H1 (cell line): Measurements from ENCODE around the gene EPHB3. TPM values are rescaled to one million over a fixed set of nuclear protein-coding genes. Genes with fewer than 3 reads are reported as not detected.

Experiments used
- CTCF ChIA-PET: fragments of 300-600 bp; sonication (Branson Sonifier 250); formaldehyde crosslinking; loops from one replicate; lab custom pipeline; 2021; ENCODE audit not compliant: partially characterized antibody; lab: Charles Lee
- POLR2A ChIA-PET: fragments of 300-600 bp; sonication (Branson Sonifier 250); formaldehyde crosslinking; loops from one replicate; lab custom pipeline; 2021; ENCODE audit warnings: inconsistent platforms; ENCODE audit not compliant: partially characterized antibody; lab: Charles Lee
- DNase-seq, 2 experiments: peaks; one replicate each; pipeline versions ENCODE4 v3.0.0 to v3.0.0-alpha.2; 2010 to 2022; ENCODE audit warnings: low spot score in 2 of 2, low read depth in 1 of 2, mixed read lengths in 1 of 2
- FAIRE-seq: peaks from 2 replicates; lab custom pipeline; 2011; peaks lifted over from hg19 to GRCh38; lab: Jason Lieb, UNC
- H2AFZ ChIP-seq: 2 replicates; pipeline ENCODE4 v1.8.1; 2012; ENCODE audit warnings: low read length, inconsistent platforms
- H2AK5ac ChIP-seq: 2 replicates; pipeline ENCODE4 v1.6.1; 2013; ENCODE audit warnings: low read depth, low read length
- H2BK120ac ChIP-seq: replicated peaks from 2 replicates; pipeline ENCODE3; 2013; ENCODE audit warnings: low read depth, low read length, inconsistent platforms
- H2BK12ac ChIP-seq: 2 replicates; pipeline ENCODE4 v1.6.1; 2013; ENCODE audit warnings: low read depth, low read length
- H2BK15ac ChIP-seq: 2 replicates; pipeline ENCODE4 v1.6.1; 2013; ENCODE audit warnings: low read length
- H2BK20ac ChIP-seq: 2 replicates; pipeline ENCODE4 v1.6.1; 2013; ENCODE audit warnings: low read length
- H2BK5ac ChIP-seq: 2 replicates; pipeline ENCODE4 v1.6.1; 2013; ENCODE audit warnings: low read depth, low read length
- H3K14ac ChIP-seq: 2 replicates; pipeline ENCODE4 v1.6.1; 2013; ENCODE audit warnings: inconsistent platforms; ENCODE audit not compliant: insufficient read length
- H3K18ac ChIP-seq: 2 replicates; pipeline ENCODE4 v1.6.1; 2013; ENCODE audit warnings: low read length; ENCODE audit errors: extremely low read depth
- H3K23ac ChIP-seq: 2 replicates; pipeline ENCODE4 v1.6.1; 2013; ENCODE audit warnings: inconsistent platforms; ENCODE audit not compliant: insufficient read length
- H3K23me2 ChIP-seq: 2 replicates; pipeline ENCODE4 v1.6.1; 2013; ENCODE audit warnings: low read depth, low read length
- H3K27ac ChIP-seq: 2 replicates; pipeline ENCODE4 v1.6.1; 2011; ENCODE audit warnings: low read depth, low read length, inconsistent platforms
- H3K27me3 ChIP-seq, 4 experiments: replicated peaks in 1 of 4; 1 replicate in 1 of 4; 2 replicates in 3 of 4; pipeline versions ENCODE4 v1.6.1 to v1.8.1; 2011 to 2013; ENCODE audit warnings: low read length in 3 of 4, mild to moderate bottlenecking in 3 of 4, inconsistent platforms in 2 of 4, mixed read lengths in 2 of 4, moderate library complexity in 1 of 4; ENCODE audit not compliant: control insufficient read depth in 3 of 4, insufficient read depth in 3 of 4; ENCODE audit errors: extremely low read depth in 1 of 4
- H3K36me3 ChIP-seq, 4 experiments: 2 replicates each; pipeline versions ENCODE4 v1.6.1 to v1.8.1; 2011 to 2013; ENCODE audit warnings: mild to moderate bottlenecking in 4 of 4, low read length in 3 of 4, moderate library complexity in 2 of 4, control low read depth in 1 of 4, inconsistent platforms in 1 of 4; ENCODE audit not compliant: insufficient read depth in 4 of 4, control insufficient read depth in 2 of 4
- H3K4ac ChIP-seq: replicated peaks from 2 replicates; pipeline ENCODE3; 2013; ENCODE audit warnings: low read length, low read depth, mixed read lengths, inconsistent platforms; ENCODE audit not compliant: insufficient read length
- H3K4me1 ChIP-seq, 4 experiments: replicated peaks in 1 of 4; 1 replicate in 1 of 4; 2 replicates in 3 of 4; pipeline versions ENCODE4 v1.6.1 to v1.8.1; 2011 to 2013; ENCODE audit warnings: low read length in 3 of 4, inconsistent platforms in 2 of 4, mixed read lengths in 1 of 4; ENCODE audit not compliant: insufficient read depth in 4 of 4, control insufficient read depth in 3 of 4
- H3K4me2 ChIP-seq, 2 experiments: 2 replicates each; pipeline versions ENCODE4 v1.6.1 to v1.8.1; 2011 to 2013; ENCODE audit warnings: low read depth in 2 of 2, low read length in 2 of 2, control low read depth in 1 of 2, inconsistent platforms in 1 of 2, mild to moderate bottlenecking in 1 of 2; ENCODE audit not compliant: insufficient read depth in 1 of 2
- H3K4me3 ChIP-seq, 4 experiments: fragments of 200-600, 300-600 bp in 1 of 4; sonication (generic), shearing (Covaris generic), sonication (Bioruptor Twin) in 1 of 4; 2 replicates each; pipeline versions ENCODE4 v1.5.1 to v1.8.1; 2011 to 2016; ENCODE audit warnings: low read length in 4 of 4, low read depth in 3 of 4, control low read depth in 2 of 4, inconsistent platforms in 2 of 4, mild to moderate bottlenecking in 2 of 4, mixed read lengths in 1 of 4, moderate library complexity in 1 of 4; ENCODE audit not compliant: insufficient read depth in 2 of 4; ENCODE audit errors: extremely low read depth in 1 of 4
- H3K56ac ChIP-seq: replicated peaks from 2 replicates; pipeline ENCODE3; 2013; ENCODE audit warnings: low read depth, mild to moderate bottlenecking, mixed read lengths, low read length, inconsistent platforms; ENCODE audit not compliant: insufficient read length
- H3K79me1 ChIP-seq: 2 replicates; pipeline ENCODE4 v1.6.1; 2013; ENCODE audit warnings: low read depth, low read length, control low read depth
- H3K79me2 ChIP-seq, 2 experiments: 2 replicates each; pipeline versions ENCODE4 v1.6.1 to v1.8.1; 2012 to 2013; ENCODE audit warnings: low read length in 2 of 2, mild to moderate bottlenecking in 2 of 2, inconsistent platforms in 1 of 2; ENCODE audit not compliant: insufficient read depth in 2 of 2, control insufficient read depth in 1 of 2
- H3K9ac ChIP-seq, 4 experiments: replicated peaks in 1 of 4; 1 replicate in 1 of 4; 2 replicates in 3 of 4; pipeline versions ENCODE4 v1.6.1 to v1.8.1; 2011 to 2013; ENCODE audit warnings: low read depth in 3 of 4, low read length in 3 of 4, control low read depth in 2 of 4, mild to moderate bottlenecking in 2 of 4, moderate library complexity in 2 of 4, inconsistent platforms in 1 of 4; ENCODE audit errors: extremely low read depth in 1 of 4
- H3K9me3 ChIP-seq, 2 experiments: 2 replicates each; pipeline versions ENCODE4 v1.6.1 to v1.8.1; 2012 to 2013; ENCODE audit warnings: mild to moderate bottlenecking in 2 of 2, moderate library complexity in 2 of 2, control low read depth in 1 of 2, inconsistent platforms in 1 of 2, low read depth in 1 of 2, low read length in 1 of 2, mixed read lengths in 1 of 2; ENCODE audit not compliant: insufficient read depth in 2 of 2
- H4K20me1 ChIP-seq, 2 experiments: replicated peaks in 1 of 2; 2 replicates each; pipeline versions ENCODE3 to v1.8.1; 2011 to 2013; ENCODE audit warnings: inconsistent platforms in 2 of 2, low read length in 2 of 2, mild to moderate bottlenecking in 1 of 2; ENCODE audit not compliant: insufficient read depth in 2 of 2, control insufficient read depth in 1 of 2
- H4K5ac ChIP-seq: 2 replicates; pipeline ENCODE4 v1.6.1; 2013; ENCODE audit warnings: low read length, low read depth, mixed read lengths, inconsistent platforms; ENCODE audit not compliant: insufficient read length
- H4K8ac ChIP-seq: 2 replicates; pipeline ENCODE4 v1.8.0; 2013; ENCODE audit warnings: mild to moderate bottlenecking, moderate library complexity, low read length, inconsistent platforms; ENCODE audit not compliant: insufficient read depth; ENCODE audit errors: extremely low read depth
- H4K91ac ChIP-seq: replicated peaks from 2 replicates; pipeline ENCODE3; 2013; ENCODE audit warnings: low read length, mixed read lengths, inconsistent platforms; ENCODE audit not compliant: insufficient read length
- EP300 ChIP-seq, 2 experiments: IDR thresholded peaks; 1 replicate in 1 of 2; 2 replicates in 1 of 2; pipeline ENCODE4 v1.6.1; 2011 to 2012; ENCODE audit warnings: low read depth in 2 of 2, low read length in 2 of 2, mild to moderate bottlenecking in 2 of 2, borderline replicate concordance in 1 of 2, inconsistent platforms in 1 of 2, moderate library complexity in 1 of 2
- POLR2AphosphoS5 ChIP-seq: IDR thresholded peaks from 2 replicates; pipeline ENCODE4 v1.6.1; 2011; ENCODE audit warnings: low read depth, low read length
- SRF ChIP-seq: IDR thresholded peaks from 2 replicates; pipeline ENCODE4 v1.6.1; 2011; ENCODE audit warnings: mild to moderate bottlenecking, low read depth, low read length, moderate library complexity
- ZNF274 ChIP-seq: IDR thresholded peaks from 2 replicates; pipeline ENCODE4 v1.7.0; 2012; ENCODE audit warnings: low read length, borderline replicate concordance; ENCODE audit errors: extremely low read depth
- WGBS, 2 experiments: shearing (Covaris generic) in 1 of 2; methylation state at CpG; one replicate each; pipeline versions ENCODE4 v1.1.6 to v1.1.7; 2013 to 2015; ENCODE audit warnings: low lambda C conversion rate in 2 of 2, mixed read lengths in 2 of 2, inconsistent platforms in 1 of 2, low coverage in 1 of 2, missing lambda C conversion rate in 1 of 2; ENCODE audit not compliant: insufficient replicate concordance in 2 of 2, insufficient coverage in 1 of 2, insufficient read length in 1 of 2; ENCODE audit errors: extremely low coverage in 1 of 2, missing lambda C conversion rate in 1 of 2; 5-methylcytosine and 5-hydroxymethylcytosine counted together
- polyA plus RNA-seq, 7 experiments: library from polyadenylated mRNA; depleted of rRNA in 3 of 7; stranded (reverse) in 5 of 7; unstranded in 2 of 7; fragments of >200 nt in 5 of 7; fragments of 200-250 nt in 2 of 7; gene quantifications; 1 replicate in 5 of 7; 2 replicates in 1 of 7; 4 replicates in 1 of 7; pipeline versions ENCODE4 v1.2.1 to v1.2.3, GENCODE V29; 2011 to 2013; ENCODE audit warnings: missing spikeins in 2 of 7, mixed read lengths in 2 of 7
- total RNA-seq: library from RNA; stranded (reverse); fragmentation: NEBNext Ultra II Directional; extraction: Animal tissue kit (Norgen Biotek cat#: 25700); gene quantifications from 2 replicates; pipeline ENCODE4 v1.2.1, GENCODE V29; 2021

Gene EPHB3
- total and polyA plus RNA-seq, 2 of the 8 experiments (the other 6 are each of a cell fraction or from before 2014, with no cell fraction given): 0.41 to 0.91 TPM

GRCh38 chr3:184599143-184599542 lies 37.6 kb downstream of the EPHB3 start:
- Histone ChIP-seq H3K27me3 (peaks cover 26 to 59% (median 56%) of the 10 kb centered on the region in 4 experiments), H4K5ac (no peak overlapping the region), H4K8ac (no peak overlapping the region), H3K14ac (no peak overlapping the region), H2AFZ (no peak overlapping the region), H3K23me2 (peaks cover 12% of the 10 kb centered on the region; the same call in 1 of the 2 replicates), H2BK15ac (no peak overlapping the region), H4K20me1 (peaks cover 2 to 8% of the 10 kb centered on the region in 2 experiments), H2BK120ac (no peak overlapping the region), H2AK5ac (no peak overlapping the region), H3K79me1 (no peaks in the 10 kb centered on the region), H3K56ac (no peak overlapping the region), H3K4me1 (peaks cover 4 to 34% (median 24%) of the 10 kb centered on the region in 4 experiments), H3K27ac (no peak overlapping the region), H2BK12ac (peak overlapping the region; percentile 80; the same call in 1 of the 2 replicates), H4K91ac (no peak overlapping the region), H2BK20ac (no peak overlapping the region), H3K79me2 (no peaks in the 10 kb centered on the region), H3K23ac (no peak overlapping the region), H3K9me3 (no peaks in the 10 kb centered on the region), H3K4me2 (no peak overlapping the region), H3K18ac (no peak overlapping the region), H2BK5ac (no peak overlapping the region), H3K4ac (no peak overlapping the region), H3K4me3 (no peak overlapping the region), H3K9ac (no peak overlapping the region), H3K36me3 (no peaks in the 10 kb centered on the region)
- ChIA-PET CTCF (interaction anchor here (0.8 to 2.7 kb wide), 4 partner anchors 14 to 179 kb away, joined by 4 to 20 read pairs (median 12); partner anchors contain the start of gene EPHB3), POLR2A (no interaction called here)
- 96% methylated on average over 3 of the region's 3 CpGs; no CpG with 5 or more reads in 1 of the 2 experiments for WGBS, 2 experiments
- DNase-seq (no peak), FAIRE-seq (no peak)
- TF ChIP-seq SRF (no peak), EP300 (IDR thresholded peaks at IDR 0.05; ENCODE audit: borderline replicate concordance in 1 of 2, low read depth in 2 of 2, low read length in 2 of 2) (no peak), POLR2AphosphoS5 (no peak), ZNF274 (no peak)
